Naive thymus-derived CD4-positive, alpha-beta T cell (primary cell): ENCODE measurements around the gene KCNJ1. TPM values are rescaled to one million over a fixed set of nuclear protein-coding genes. Genes with fewer than 3 reads are reported as not detected.

ENCODE experiments used
- ATAC-seq: fragments of 150-1000 bp; cut with Tn5 transposase; 2 replicates; pipeline ENCODE4 v1.10.0; 2021; ENCODE audit warnings: mild to moderate bottlenecking, moderate library complexity
- CTCF ChIA-PET: fragments of 350-600 bp; sonication (Branson Sonifier 250); formaldehyde crosslinking; loops from one replicate; lab custom pipeline; 2021; ENCODE audit warnings: antibody characterized with exemption; lab: Charles Lee
- POLR2A ChIA-PET: fragments of 350-600 bp; sonication (Branson Sonifier 250); formaldehyde crosslinking; loops from one replicate; lab custom pipeline; 2021; ENCODE audit warnings: antibody characterized with exemption, inconsistent platforms; lab: Charles Lee
- DNase-seq, 9 donors: peaks; one replicate each; pipeline versions ENCODE4 v3.0.0 to v3.0.0-alpha.2; 2020 to 2022; ENCODE audit warnings: mixed read lengths in 1 of 9
- H3K27ac ChIP-seq: one replicate; pipeline ENCODE4 v1.7.0; 2013; ENCODE audit warnings: mild to moderate bottlenecking, low read depth, low read length, moderate library complexity
- H3K27me3 ChIP-seq, 2 donors: one replicate each; pipeline ENCODE4 v1.7.0; 2013; ENCODE audit warnings: low read length in 2 of 2, mild to moderate bottlenecking in 2 of 2, moderate library complexity in 2 of 2; ENCODE audit not compliant: control insufficient read depth in 2 of 2, insufficient read depth in 2 of 2
- H3K36me3 ChIP-seq, 3 experiments: 1 replicate in 2 of 3; 2 replicates in 1 of 3; pipeline ENCODE4 v1.7.0; 2013; ENCODE audit warnings: low read length in 3 of 3, mild to moderate bottlenecking in 3 of 3, moderate library complexity in 1 of 3; ENCODE audit not compliant: insufficient read depth in 3 of 3, control insufficient read depth in 2 of 3
- H3K4me1 ChIP-seq, 2 donors: one replicate each; pipeline ENCODE4 v1.7.0; 2013; ENCODE audit warnings: low read length in 2 of 2, mild to moderate bottlenecking in 2 of 2, moderate library complexity in 1 of 2; ENCODE audit not compliant: control insufficient read depth in 2 of 2, insufficient read depth in 2 of 2
- H3K4me3 ChIP-seq: 2 replicates; pipeline ENCODE4 v1.7.0; 2013; ENCODE audit warnings: mild to moderate bottlenecking, low read length
- H3K9me3 ChIP-seq, 3 experiments: 1 replicate in 2 of 3; 2 replicates in 1 of 3; pipeline ENCODE4 v1.7.0; 2013; ENCODE audit warnings: low read length in 3 of 3; ENCODE audit not compliant: control insufficient read depth in 2 of 3
- H3K27ac Mint-ChIP-seq, 9 donors: one replicate each; pipeline ENCODE4 v1.8.0; 2020 to 2022; ENCODE audit warnings: mixed read lengths in 9 of 9, mild to moderate bottlenecking in 8 of 9, moderate library complexity in 5 of 9, inconsistent platforms in 2 of 9
- H3K27me3 Mint-ChIP-seq, 5 donors: one replicate each; pipeline ENCODE4 v1.8.0; 2021 to 2022; ENCODE audit warnings: mixed read lengths in 5 of 5, mild to moderate bottlenecking in 1 of 5
- H3K36me3 Mint-ChIP-seq, 5 donors: one replicate each; pipeline ENCODE4 v1.8.0; 2020 to 2022; ENCODE audit warnings: mixed read lengths in 5 of 5, mild to moderate bottlenecking in 3 of 5, inconsistent platforms in 1 of 5
- H3K4me1 Mint-ChIP-seq, 7 donors: one replicate each; pipeline ENCODE4 v1.8.0; 2020 to 2022; ENCODE audit warnings: mixed read lengths in 7 of 7, mild to moderate bottlenecking in 3 of 7, inconsistent platforms in 1 of 7
- H3K4me3 Mint-ChIP-seq, 10 donors: one replicate each; pipeline ENCODE4 v1.8.0; 2020 to 2022; ENCODE audit warnings: mild to moderate bottlenecking in 10 of 10, mixed read lengths in 10 of 10, moderate library complexity in 6 of 10, inconsistent platforms in 2 of 10
- H3K9me3 Mint-ChIP-seq, 11 donors: one replicate each; pipeline ENCODE4 v1.8.0; 2020 to 2022; ENCODE audit warnings: mixed read lengths in 11 of 11, mild to moderate bottlenecking in 4 of 11, inconsistent platforms in 1 of 11, moderate library complexity in 1 of 11
- intact Hi-C, 2 donors: fragments of 100-400 bp; cut with micrococcal nuclease; formaldehyde crosslinking; loops; one replicate each; pipeline ENCODE4 v1.15.1; 2023
- polyA plus RNA-seq, 2 donors: library from polyadenylated mRNA; unstranded; fragments of 300-500 nt; fragmentation: Illumina TruSeq; gene quantifications; one replicate each; pipeline ENCODE4 v1.2.3, GENCODE V29; 2021
- total RNA-seq, 6 experiments: library from RNA in 5 of 6; stranded (reverse) in 5 of 6; gene quantifications; 1 replicate in 5 of 6; 2 replicates in 1 of 6; pipeline ENCODE4 v1.2.3 and lab custom pipeline; 2021 to 2026

Gene KCNJ1
- total and polyA plus RNA-seq, 7 experiments from 2014 or later: 0.12 to 0.22 TPM; not detected in 5

DNA sequence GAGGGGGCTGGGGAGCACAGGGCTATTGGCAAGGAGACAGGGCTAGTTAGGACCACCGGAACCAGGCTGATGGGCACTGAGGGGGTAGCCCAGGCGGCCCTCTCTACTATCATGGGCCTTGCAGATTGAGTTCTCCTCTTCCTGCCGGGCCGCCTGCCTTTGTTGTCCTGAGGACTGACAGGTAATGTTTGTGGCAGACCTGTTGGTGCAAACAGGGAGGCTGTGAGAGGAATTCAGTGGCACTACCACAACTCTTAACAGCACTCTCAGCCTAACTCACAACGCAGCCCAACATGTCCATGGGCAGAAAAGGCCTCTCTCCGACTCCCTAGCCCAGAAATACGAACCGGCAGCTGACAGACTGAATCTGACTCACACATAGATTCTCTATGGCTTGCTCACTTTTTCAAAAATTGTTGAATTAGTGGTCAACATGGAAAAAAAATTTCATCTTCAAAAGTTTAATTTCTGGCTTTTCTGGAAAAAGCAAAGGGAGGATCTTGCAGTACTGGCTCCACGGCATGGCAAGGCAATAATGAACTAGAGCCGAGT lies 35.5 kb upstream of the KCNJ1 start:
- Histone ChIP-seq H3K4me3 (no peak overlapping the region), H3K9me3 (no peaks in the 10 kb centered on the region), H3K36me3 (no peaks in the 10 kb centered on the region), H3K27ac (no peak overlapping the region), H3K4me1 (peaks cover 0 to 3% of the 10 kb centered on the region in 2 donors), H3K27me3 (peaks cover 0 to 2% of the 10 kb centered on the region in 2 donors)
- POLR2A ChIA-PET: interaction anchor here (0.7 kb wide), 1 partner anchor 427 kb away, joined by 3 read pairs; no protein-coding TSS in a partner anchor
- Mint-ChIP-seq H3K36me3 (no peaks in the 10 kb centered on the region), H3K9me3 (no peaks in the 10 kb centered on the region), H3K27ac (peak overlapping the region in 1 of 9 donors; percentile 33), H3K27me3 (peaks cover 0 to 71% (median 8%) of the 10 kb centered on the region in 5 donors), H3K4me3 (peak overlapping the region in 1 of 10 donors; percentile 35), H3K4me1 (peaks cover 7 to 24% (median 11%) of the 10 kb centered on the region in 7 donors)
- intact Hi-C loops: no loop called here
- ATAC-seq: no peak
- no peak for DNase-seq
- CTCF ChIA-PET: no interaction called here

DNA sequence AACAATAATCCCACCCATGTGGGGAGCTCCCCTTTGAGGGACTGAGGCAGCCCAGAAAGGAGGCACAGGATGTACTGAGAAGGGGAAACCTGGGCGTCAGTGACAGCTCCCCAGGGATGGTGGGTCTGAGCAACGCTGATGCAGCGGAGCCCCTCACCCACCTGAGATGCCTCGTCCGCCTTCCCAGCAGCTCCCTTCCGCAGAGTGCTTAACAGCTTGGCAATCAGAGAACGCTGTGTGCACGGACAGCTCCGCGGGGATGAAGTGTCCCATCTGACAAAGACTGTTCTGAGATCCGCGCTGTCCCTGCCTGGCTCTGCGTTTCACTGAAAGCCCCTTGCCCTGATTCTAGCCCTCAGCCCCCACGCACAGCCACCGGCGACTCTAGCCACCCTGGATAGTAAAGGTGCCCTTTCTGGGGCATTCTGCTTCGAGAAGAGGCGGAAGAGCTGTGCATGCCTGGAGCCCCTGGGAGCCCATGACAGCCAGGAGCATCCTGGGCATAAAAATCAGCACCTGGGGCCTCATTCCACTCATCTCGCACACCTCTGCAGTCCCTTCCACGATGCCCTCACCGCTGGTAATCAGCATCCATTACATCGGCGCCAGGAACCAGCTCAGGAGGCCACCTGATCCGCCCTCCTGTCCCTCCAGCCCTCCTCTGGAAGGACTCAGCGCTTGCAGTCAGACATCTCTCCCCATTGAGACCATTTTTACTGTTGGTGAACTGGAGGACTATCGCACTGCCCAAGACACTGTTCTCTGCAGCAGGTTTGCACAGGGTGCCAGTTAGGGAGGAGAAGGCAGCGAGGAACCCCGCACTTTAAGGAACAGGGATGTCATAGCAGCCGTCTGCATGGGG lies 34.8 kb upstream of the KCNJ1 start:
- DNase-seq (no peak), ATAC-seq (no peak)
- Mint-ChIP-seq H3K27me3 (peaks cover 0 to 67% (median 4%) of the 10 kb centered on the region in 5 donors), H3K36me3 (no peaks in the 10 kb centered on the region), H3K4me3 (peak overlapping the region in 1 of 10 donors; percentile 35), H3K4me1 (peaks cover 7 to 22% (median 11%) of the 10 kb centered on the region in 7 donors), H3K9me3 (no peaks in the 10 kb centered on the region), H3K27ac (peak overlapping the region in 1 of 9 donors; percentile 33)
- peaks cover 0 to 3% of the 10 kb centered on the region in 2 donors for H3K4me1 ChIP-seq
- H3K27me3 ChIP-seq: peaks cover 0 to 2% of the 10 kb centered on the region in 2 donors
- H3K27ac ChIP-seq: no peak overlapping the region
- CTCF ChIA-PET: no interaction called here
- no peaks in the 10 kb centered on the region for H3K36me3 ChIP-seq
- no peaks in the 10 kb centered on the region for H3K9me3 ChIP-seq
- H3K4me3 ChIP-seq: no peak overlapping the region
- POLR2A ChIA-PET: no interaction called here
- intact Hi-C loops: no loop called here

DNA sequence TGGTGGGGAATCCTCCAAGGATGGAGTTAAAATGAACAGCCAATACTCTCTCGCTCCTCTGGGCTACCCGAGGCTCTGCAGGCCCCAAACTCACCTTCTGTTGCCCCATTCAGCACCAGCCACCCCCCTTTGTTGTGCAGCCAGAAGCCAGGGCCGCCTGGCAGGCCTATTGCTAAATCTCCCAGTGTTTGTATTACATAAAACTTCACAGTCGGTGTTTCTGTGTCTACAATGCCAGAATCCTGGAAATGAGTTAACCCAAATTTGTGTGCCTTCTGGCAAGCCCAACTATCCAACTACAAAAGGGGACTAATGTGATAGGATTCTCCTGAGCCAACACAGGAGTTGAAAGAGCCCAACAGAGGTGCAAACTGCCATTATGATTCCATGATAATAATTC lies 33.4 kb upstream of the KCNJ1 start:
- Mint-ChIP-seq H3K36me3 (no peaks in the 10 kb centered on the region), H3K4me1 (peaks cover 4 to 11% (median 5%) of the 10 kb centered on the region in 7 donors), H3K27ac (no peak overlapping the region), H3K9me3 (no peaks in the 10 kb centered on the region), H3K4me3 (no peak overlapping the region), H3K27me3 (peaks cover 0 to 57% (median 7%) of the 10 kb centered on the region in 5 donors)
- ATAC-seq (no peak), DNase-seq (no peak)
- POLR2A ChIA-PET: no interaction called here
- Histone ChIP-seq H3K36me3 (no peaks in the 10 kb centered on the region), H3K4me3 (no peak overlapping the region), H3K27ac (no peak overlapping the region), H3K9me3 (no peaks in the 10 kb centered on the region), H3K4me1 (no peaks in the 10 kb centered on the region), H3K27me3 (no peaks in the 10 kb centered on the region)
- intact Hi-C loops: no loop called here
- CTCF ChIA-PET: no interaction called here

DNA sequence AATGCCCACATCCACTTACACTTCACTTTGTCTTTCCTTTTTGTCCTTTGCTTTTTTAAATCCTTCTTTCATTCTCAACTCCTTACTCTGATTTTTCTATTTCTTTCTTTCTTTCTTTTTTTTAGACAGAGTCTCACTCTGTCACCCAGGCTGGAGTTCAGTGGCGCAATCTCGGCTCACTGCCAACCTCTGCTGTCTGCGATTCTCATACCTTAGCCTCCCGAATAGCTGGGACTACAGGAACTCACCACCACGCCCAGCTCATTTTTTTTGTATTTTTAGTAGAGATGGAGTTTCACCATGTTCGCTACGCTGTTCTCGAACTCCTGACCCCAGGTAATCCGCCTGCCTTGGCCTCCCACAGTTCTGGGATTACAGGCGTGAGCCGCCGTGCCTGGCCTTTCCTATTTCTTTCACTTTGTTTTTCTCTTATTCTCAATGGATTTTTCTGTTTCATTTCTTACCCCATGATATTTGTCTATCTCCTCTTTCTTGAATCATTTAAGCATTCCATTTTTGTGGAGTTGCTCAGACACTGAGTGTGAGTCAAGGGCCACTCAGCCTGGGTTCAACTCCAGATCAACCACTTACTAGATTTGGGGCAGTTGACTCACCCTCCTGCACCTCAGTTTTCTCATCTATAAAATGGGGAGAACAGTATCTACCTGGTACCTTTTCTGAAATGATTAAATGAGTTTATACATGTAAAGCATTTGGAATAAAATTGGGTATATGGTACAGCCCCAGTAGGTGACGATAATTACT lies 31.7 kb upstream of the KCNJ1 start:
- Histone ChIP-seq H3K36me3 (no peaks in the 10 kb centered on the region), H3K4me3 (no peak overlapping the region), H3K9me3 (no peaks in the 10 kb centered on the region), H3K4me1 (no peaks in the 10 kb centered on the region), H3K27me3 (no peaks in the 10 kb centered on the region), H3K27ac (no peak overlapping the region)
- ChIA-PET POLR2A (no interaction called here), CTCF (interaction anchor here (0.6 kb wide), 1 partner anchor 11 kb away, joined by 6 read pairs; no protein-coding TSS in a partner anchor)
- DNase-seq (no peak), ATAC-seq (no peak)
- peaks cover 0 to 4% (median 1%) of the 10 kb centered on the region in 7 donors for H3K4me1 Mint-ChIP-seq
- peaks cover 0 to 4% (median 0%) of the 10 kb centered on the region in 5 donors for H3K36me3 Mint-ChIP-seq
- no peaks in the 10 kb centered on the region for H3K9me3 Mint-ChIP-seq
- intact Hi-C loops: no loop called here
- H3K27me3 Mint-ChIP-seq: peaks cover 7 to 52% (median 14%) of the 10 kb centered on the region in 5 donors
- no peak overlapping the region for H3K27ac Mint-ChIP-seq
- H3K4me3 Mint-ChIP-seq: no peak overlapping the region

DNA sequence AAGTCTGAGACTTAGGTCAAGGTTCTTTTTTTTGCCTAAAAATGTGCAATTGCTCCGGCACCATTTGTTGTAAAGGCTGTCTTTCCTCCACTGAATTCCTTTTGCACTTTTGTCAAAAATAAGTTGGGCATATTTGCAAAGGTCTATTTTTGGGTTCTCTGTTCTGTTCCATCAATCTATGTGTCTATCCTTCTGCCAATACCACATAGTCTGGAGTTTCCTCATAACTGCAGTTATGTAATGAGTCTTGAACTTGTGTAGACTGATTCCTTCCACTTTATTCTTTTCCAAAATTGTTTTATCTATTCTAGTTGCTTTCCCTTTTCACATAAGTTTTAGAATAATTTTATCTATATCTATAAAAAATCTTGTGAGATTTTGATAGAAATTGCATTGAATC lies 30.7 kb upstream of the KCNJ1 start:
- Histone ChIP-seq H3K4me3 (no peak overlapping the region), H3K9me3 (no peaks in the 10 kb centered on the region), H3K27me3 (no peaks in the 10 kb centered on the region), H3K4me1 (no peaks in the 10 kb centered on the region), H3K27ac (no peak overlapping the region), H3K36me3 (no peaks in the 10 kb centered on the region)
- intact Hi-C loops: no loop called here
- Mint-ChIP-seq H3K27ac (no peak overlapping the region), H3K9me3 (no peaks in the 10 kb centered on the region), H3K4me1 (peaks cover 0 to 3% (median 0%) of the 10 kb centered on the region in 7 donors), H3K4me3 (no peak overlapping the region), H3K27me3 (peaks cover 11 to 46% (median 15%) of the 10 kb centered on the region in 5 donors), H3K36me3 (peaks cover 0 to 4% (median 0%) of the 10 kb centered on the region in 5 donors)
- ChIA-PET CTCF (no interaction called here), POLR2A (no interaction called here)
- no peak for DNase-seq
- no peak for ATAC-seq

DNA sequence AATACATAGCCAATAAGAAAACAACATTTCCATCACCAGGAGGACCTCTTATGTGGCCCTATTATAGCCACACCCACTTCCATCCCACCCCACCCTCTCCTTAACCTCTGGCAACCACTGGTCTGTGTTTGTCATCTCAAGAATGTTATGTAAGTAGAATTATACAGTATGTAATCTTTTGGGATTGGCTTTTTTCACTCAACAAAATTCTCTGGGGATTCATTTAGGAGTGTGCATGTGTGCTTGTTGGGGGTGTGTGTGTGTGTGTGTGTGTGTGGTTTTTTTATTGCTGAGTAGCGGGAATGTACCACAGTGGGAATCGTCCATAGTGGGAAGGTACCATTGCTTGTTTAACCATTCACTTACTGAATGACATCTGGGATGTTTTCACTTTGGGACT lies 29.3 kb upstream of the KCNJ1 start:
- H3K36me3 ChIP-seq: no peaks in the 10 kb centered on the region
- peaks cover 0 to under 1% (median 0%) of the 10 kb centered on the region in 11 donors for H3K9me3 Mint-ChIP-seq
- no peaks in the 10 kb centered on the region for H3K4me1 ChIP-seq
- H3K9me3 ChIP-seq: no peaks in the 10 kb centered on the region
- DNase-seq: no peak
- no peak overlapping the region for H3K27ac ChIP-seq
- intact Hi-C loops: no loop called here
- no peak overlapping the region for H3K4me3 Mint-ChIP-seq
- no peak overlapping the region for H3K27ac Mint-ChIP-seq
- no peak for ATAC-seq
- peaks cover 0 to 4% (median 0%) of the 10 kb centered on the region in 5 donors for H3K36me3 Mint-ChIP-seq
- POLR2A ChIA-PET: no interaction called here
- H3K4me1 Mint-ChIP-seq: peaks cover 0 to 10% (median 4%) of the 10 kb centered on the region in 7 donors
- H3K27me3 ChIP-seq: no peaks in the 10 kb centered on the region
- CTCF ChIA-PET: no interaction called here
- peaks cover 19 to 49% (median 20%) of the 10 kb centered on the region in 5 donors for H3K27me3 Mint-ChIP-seq
- no peak overlapping the region for H3K4me3 ChIP-seq
